Hindlimb muscle (tissue), 1 donor: ENCODE data around the gene CAPN14. TPM values are rescaled to one million over a fixed set of nuclear protein-coding genes. Genes with fewer than 3 reads are reported as not detected.

Experiments
- DNase-seq: peaks from one replicate; pipeline ENCODE4 v3.0.0-alpha.2; 2013
- polyA plus RNA-seq: library from polyadenylated mRNA; unstranded; fragments of 120-200 nt; gene quantifications from one replicate; pipeline ENCODE4 v1.2.1, GENCODE V29; 2013; ENCODE audit not compliant: insufficient read length

CAPN14 gene
- 0.09 TPM for polyA plus RNA-seq

- no peak for DNase-seq
Observed at GRCh38 chr2:31217465-31218200, at the start of gene CAPN14. TSS of gene CAPN14 (minus strand) at chr2:31217515. CDS start at chr2:31205447, 12,068 bp downstream.

- DNase-seq: no peak
Observed at GRCh38 chr2:31266804-31267203, 49.5 kb upstream of the CAPN14 start.

GRCh38 chr2:31265234-31265633 is 47.9 kb upstream of the CAPN14 start:
- no peak for DNase-seq

DNA sequence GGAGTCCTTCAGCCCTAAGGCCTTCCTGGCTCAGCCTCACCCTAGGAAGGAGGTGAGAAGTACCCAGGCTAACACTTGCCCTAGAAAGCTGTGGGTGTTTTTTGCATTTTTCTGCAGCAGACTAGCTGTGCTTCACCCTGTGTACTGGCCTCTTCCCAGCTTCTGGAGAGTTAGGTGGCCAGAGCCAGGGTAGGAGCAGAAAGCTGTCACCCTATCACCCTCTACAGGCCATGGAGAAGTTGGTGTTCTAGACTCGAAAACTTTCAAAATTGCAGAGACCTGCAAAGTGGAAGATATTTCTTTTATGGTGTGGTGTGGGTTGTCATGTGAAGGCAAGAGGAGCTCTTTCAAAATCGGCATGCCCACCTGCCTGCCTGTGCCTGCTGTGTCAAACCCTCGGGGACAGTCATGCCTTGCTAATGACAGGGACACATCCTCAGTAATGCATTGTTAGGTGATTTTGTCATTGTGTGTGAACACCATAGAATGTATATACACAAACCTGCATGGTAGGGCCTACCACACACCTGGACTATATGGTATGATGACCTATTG is 46.4 kb upstream of the CAPN14 start:
- no peak for DNase-seq

GRCh38 chr2:31260870-31261269 is 43.6 kb upstream of the CAPN14 start:
- no peak for DNase-seq

DNA sequence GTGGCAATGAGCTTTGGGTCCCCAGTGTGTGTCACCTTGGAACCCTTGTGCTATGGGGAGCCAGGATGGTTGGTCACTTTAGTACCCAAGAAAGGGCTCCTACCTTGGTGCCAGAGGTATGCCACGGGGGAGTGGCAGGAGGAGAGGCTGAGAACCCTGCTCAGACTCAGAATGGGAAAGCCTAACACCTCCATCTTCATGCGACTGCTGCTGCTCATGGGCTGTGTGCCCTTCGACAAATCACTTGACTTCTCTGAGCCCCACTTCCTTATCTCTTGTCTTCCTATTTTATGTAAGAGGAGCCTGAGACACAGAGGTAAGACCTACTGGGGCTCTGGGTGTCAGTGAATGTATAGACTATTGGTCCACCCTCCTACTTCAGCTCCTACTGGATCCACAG is 41.8 kb upstream of the CAPN14 start:
- no peak for DNase-seq

DNA sequence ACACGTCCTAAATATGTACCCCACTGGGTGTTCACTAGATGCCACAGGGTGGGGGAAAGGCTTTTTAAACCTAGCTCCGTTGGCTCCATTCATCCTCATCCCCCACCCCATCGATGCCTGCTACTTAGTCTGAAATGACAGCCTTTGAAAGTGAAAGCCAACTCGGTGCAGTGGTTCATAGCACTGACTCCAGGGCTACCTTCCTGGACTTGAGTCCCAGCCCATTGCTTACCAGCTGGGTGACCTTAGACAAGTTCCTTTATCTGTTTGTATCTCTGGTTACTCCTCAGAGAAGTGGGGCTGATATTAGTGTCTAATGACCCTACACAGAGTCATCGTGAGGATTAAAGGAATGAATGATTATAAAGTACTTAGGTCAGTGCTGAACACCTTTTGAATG is 41.0 kb upstream of the CAPN14 start:
- DNase-seq: no peak

DNA sequence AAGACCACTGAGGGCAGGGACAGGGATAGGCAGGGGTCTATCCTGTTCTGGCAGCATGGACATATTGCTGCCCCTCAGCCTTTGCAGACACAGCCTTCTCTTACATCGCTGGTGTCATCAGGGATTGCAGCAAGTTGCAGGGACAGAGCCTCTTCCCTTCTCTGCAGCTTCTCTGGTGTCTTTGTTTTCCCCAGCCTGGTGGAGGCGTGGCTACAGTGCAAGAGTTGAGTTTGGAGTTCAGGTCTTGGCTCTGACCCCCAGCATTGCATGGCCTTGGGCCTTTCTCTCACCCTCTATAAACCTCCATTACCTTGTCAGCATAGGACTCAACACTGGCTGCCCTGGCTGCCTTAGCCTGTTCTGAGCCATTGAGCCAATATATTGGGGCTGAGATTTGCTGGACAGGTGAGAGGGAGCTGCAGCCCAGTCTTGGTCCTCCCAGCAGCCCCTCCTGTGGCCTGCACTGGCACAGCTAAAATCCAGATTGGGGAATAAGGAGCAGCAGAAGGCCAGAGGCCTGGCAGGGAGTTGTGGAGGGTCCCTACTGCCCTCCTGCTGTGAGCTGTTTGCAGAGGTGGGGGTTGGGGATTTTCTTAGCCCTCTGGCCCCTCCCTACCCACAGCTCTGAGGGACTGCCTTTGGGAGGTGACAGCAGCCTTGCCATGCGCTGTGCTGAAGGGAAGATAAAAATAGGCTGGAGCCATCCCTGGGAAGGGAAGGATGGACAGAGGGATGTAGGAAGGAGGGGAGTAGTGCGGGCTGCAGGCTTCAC is 39.5 kb upstream of the CAPN14 start:
- no peak for DNase-seq

DNA sequence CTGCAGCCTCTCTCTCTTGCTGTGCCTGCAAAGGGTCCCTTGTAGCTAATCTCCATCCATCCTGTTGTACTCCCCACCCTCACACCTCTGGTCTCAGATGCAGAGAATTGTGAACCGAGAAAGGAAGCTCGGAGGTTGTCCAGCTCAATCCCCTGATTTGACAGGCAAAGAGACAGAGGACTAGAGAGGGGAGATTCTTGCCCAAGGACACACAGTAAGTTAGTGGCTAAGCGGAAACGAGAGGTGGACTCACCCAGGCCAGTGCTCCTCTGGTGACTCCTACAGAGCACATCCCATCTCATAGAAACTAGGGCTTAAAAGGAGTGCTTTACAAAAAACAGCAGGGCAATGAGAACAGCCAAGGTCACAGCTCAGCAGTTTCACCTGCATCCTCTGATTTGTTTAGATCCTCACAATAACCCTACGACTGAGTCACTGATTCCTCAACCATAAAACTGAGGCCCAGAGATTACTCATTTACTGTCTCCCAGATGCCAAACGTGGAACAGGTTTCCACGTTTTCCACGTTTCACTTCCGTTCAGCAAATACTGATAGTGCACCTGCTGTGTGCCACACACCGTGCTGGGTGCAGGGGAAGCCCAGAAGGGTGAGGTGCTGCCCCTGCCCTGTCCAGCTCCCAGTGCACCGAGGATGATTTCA is 38.7 kb upstream of the CAPN14 start:
- DNase-seq: no peak

DNA sequence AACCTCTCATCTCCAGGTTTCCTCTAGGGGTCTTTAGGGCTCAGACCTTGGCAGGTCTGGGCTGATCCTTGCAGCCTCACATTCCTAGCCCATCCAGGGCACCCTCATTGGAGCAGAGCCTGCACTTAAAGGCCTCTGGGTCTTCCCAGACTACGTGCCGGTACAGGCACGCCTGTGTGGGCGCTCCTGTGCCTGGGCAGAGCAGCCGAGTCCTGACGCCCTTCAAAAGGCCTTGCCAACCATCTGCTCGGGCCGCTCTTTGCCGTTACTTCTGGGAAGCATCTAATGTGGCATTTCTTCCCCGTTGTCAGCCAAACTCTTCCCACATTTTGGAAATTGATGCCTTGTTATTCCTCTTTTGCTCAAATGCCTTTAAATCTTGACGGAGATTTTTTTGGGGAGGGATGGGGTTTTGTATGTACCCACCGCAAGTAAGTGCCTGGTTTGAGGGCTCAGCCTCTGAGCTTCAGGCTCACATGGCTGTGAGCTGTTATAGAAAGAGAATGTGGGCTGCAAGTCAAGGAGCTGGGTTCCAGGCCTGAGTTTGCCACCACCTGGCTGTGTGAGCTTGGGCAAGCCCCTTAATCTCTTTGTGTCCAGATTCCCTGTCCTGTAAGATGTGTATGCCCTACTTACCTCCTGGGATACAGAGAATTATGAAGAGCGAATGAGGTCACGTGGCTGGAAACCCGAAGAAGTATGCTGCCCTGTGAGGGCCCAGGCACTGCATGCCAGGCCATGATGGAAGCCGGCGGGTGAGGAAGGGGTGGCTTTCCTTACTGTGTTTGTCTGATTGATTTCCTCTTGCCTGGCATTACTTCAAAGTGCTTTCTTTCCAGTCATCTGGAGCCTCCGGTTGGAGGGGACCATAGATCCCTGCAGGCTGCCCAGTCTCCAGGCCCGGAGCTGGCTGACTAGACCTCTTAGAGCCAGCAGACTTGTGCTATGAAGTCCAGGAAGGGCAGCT is 37.2 kb upstream of the CAPN14 start:
- no peak for DNase-seq

GRCh38 chr2:31253356-31254131 is 36.2 kb upstream of the CAPN14 start:
- no peak for DNase-seq

GRCh38 chr2:31251851-31252250 is 34.5 kb upstream of the CAPN14 start:
- no peak for DNase-seq

GRCh38 chr2:31251018-31251417 is 33.7 kb upstream of the CAPN14 start:
- DNase-seq: no peak

DNA sequence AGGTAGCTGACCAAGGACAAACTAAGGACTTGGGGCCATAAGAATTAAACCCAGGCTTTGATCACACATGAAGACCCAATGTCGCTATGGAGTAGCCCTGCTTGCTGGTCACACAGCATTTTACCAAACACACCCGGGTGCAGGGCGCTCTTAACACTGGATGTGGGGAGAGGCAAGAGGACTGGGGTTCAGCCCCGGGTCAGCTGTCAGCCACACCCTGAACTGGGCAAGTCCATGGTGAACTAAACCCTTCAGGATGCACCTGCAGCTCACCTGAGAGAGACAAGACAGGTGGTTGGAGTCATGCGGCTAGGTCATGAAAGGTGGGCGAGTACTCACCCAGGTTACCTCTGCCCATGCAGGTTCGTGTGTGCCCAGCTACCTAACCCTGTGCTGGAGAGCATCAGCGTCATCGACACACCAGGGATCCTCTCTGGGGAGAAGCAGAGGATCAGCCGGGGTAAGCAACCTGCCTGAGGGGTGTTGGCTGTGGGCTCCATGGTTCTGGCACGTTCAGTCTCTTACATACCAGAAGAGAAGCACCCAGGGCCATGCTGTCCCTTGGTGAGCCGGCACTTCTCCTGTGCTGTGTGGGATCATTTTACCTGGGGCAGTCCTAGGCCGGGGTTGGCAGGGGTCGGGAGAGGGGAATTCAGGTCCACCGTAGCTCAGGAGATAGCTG is 31.8 kb upstream of the CAPN14 start:
- DNase-seq: no peak

- no peak for DNase-seq
Observed at GRCh38 chr2:31248139-31248538, 30.8 kb upstream of the CAPN14 start.

DNA sequence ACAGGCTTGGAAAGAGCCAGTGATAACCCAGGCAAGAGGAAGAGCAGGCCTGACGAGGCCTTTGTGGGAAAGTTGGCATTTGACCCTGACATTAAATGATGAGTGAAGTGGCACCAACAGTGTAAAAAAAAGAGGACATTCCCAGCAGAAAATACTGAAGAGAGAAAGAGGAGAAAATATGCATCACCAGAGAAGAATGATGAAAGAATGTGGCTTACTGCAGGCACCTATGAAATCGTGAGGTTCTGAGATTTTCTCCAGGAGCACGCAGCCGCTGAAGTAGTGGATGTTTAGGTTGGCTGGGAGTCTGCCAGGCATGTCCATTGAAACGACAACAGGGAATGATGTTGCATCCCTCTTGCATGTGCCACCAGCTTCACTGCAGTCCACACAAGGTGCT is 30.4 kb upstream of the CAPN14 start:
- no peak for DNase-seq

DNA sequence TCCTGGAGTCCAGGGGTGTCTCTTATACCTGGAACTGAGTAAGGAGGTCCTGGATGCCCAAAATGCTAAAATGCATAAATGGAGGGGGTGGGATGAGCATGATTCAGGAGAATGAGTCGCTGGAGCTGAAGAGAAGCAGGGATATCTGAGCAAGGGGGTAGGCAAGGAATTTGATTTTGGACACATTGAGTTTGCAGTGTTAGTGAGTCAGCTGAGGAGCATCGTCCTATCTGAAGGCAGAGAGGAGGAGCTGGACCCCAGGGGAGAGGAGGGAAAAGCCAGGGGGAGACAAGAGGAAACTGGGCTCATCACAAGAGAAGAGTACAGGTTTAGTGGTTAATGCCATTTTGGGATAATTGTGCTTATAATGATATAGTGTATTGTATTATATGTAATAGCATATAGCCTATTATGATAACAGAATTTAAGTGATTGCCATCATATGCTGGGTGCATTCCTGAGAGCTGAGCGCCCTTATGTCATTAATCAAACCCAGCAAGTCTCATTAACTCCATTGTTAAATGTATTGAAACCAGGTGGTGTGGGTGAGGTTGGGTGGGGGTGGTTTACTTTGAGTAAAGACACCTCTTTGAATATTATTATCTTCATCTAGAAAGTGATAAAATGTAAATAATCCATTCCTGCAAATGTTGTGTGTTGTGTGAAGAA is 29.0 kb upstream of the CAPN14 start:
- no peak for DNase-seq

DNA sequence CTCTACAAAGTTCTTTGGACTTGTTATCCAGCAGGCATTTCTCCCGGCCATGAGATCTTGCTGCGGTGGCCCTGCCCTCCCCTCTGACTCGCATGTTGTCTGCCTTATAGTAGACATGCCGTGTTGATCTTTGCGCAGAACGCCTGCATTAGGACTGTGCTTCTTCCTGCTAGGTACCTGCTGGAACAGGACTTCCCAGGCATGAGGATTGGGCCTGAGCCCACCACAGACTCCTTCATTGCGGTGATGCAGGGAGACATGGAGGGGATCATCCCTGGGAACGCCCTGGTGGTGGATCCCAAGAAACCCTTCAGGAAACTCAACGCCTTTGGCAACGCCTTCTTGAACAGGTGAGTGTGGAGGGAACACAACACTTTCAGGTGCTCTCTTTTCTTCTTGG is 26.8 kb upstream of the CAPN14 start:
- DNase-seq: no peak

DNA sequence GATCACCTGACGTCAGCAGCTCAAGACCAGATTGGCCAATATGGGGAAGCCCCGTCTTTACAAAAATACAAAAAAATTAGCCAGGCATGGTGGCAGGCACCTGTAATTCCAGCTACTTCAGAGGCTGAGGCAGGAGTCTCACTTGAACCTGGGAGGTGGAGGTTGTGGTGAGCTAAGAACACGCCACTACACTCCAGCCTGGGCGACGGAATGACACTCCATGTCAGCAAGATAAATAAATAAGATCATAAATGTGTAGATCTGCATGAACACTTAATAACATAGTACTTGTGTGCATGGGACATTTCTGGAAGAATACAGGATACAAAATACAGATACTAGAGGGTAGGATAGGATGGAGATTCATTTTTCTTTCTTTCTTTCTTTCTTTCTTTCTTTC is 25.7 kb upstream of the CAPN14 start:
- DNase-seq: no peak
